Epithelial cell of proximal tubule (primary cell): Measurements from ENCODE around the gene FAM229B. TPM values are rescaled to one million over a fixed set of nuclear protein-coding genes. Genes with fewer than 3 reads are reported as not detected.
"Not testable (repeated sequence)": the region's sequence is repeated elsewhere in the genome, so short reads cannot be mapped to it uniquely, and the experiment has no call there.

Experiments
- DNase-seq: peaks from one replicate; pipeline ENCODE4 v3.0.0-alpha.2; 2011; ENCODE audit warnings: low read depth
- H3K4me3 ChIP-seq: 2 replicates; pipeline ENCODE4 v1.5.1; 2011; ENCODE audit warnings: low read depth, mild to moderate bottlenecking, low read length
- total RNA-seq: library from RNA; depleted of rRNA; stranded (reverse); fragments of >200 nt; gene quantifications from 2 replicates; pipeline ENCODE4 v1.2.3, GENCODE V29; 2015
- TF ChIP-seq, protein P1 (sequence below): conservative IDR thresholded peaks from 2 replicates; pipeline ENCODE4 v1.5.1; 2012; ENCODE audit warnings: low read depth, mild to moderate bottlenecking, low read length

FAM229B gene
- total RNA-seq, 1 donor from 2014 or later, result 11.6 TPM

DNA sequence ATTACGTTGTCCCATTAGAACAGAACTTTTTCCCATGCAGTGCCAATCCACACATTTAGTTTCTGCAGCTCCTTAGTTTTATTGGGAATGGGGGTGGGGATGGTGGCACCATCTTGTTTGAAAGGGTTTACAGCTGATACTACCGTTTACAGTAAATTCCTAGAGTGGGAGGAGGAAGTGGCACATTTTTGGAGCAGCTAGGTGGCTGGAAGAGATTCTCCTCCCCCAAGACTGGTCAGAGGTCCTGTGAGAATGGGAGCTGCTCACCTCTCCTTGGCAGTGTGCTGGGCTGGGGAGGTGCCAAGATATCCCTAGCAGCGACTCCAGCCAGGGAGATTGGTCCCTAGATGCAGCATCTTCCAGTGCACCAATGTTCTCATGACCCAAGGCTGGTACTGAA lies 45.9 kb upstream of the FAM229B start:
- H3K4me3 ChIP-seq, result no peak overlapping the region

DNA sequence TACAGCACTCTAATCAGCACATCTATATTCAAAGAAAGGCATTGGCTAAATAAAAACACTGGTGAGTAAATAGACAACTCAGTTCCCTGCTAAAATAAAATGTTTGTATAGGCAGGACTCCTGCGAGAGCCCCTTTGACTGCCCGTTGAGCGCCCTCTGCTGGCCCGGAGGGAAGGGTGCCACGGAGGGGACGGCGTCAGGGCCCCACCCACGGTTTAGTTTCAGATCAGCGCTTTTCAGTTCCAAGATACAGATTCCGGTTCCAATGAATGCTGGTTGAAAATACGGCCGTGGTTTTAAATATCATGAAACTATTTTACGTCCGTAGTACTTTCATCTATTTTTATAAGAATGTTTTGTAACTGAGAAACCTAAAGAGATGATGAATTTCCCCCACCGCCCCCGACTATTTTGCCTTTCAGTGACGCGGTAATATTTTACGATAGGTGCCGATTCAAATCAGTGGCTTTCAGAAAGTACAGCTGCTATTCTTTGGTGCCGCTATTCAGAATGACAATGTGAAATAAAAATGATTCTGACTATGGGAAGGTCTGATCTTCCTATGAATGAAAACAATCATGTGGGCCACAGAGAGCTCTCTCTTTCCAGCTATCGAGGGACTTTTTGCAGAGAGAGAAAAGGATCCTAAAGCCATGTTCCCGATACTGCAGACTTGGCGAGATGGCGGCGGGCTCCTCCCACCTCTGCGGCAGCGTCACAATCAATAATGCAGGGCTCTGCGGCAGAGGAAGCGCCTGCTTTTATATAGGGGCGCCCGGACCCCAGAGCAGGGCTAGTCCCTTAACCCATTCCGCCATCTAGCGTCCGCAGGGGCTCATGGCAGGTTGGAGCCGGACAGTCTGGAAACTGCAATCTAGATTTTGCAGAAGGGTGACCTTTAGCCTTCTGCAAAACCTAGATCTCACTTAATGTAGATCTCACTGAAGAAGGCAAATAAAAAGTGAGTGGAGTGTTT lies 44.1 kb upstream of the FAM229B start:
- no peak for DNase-seq
- TF ChIP-seq, protein P1, sequence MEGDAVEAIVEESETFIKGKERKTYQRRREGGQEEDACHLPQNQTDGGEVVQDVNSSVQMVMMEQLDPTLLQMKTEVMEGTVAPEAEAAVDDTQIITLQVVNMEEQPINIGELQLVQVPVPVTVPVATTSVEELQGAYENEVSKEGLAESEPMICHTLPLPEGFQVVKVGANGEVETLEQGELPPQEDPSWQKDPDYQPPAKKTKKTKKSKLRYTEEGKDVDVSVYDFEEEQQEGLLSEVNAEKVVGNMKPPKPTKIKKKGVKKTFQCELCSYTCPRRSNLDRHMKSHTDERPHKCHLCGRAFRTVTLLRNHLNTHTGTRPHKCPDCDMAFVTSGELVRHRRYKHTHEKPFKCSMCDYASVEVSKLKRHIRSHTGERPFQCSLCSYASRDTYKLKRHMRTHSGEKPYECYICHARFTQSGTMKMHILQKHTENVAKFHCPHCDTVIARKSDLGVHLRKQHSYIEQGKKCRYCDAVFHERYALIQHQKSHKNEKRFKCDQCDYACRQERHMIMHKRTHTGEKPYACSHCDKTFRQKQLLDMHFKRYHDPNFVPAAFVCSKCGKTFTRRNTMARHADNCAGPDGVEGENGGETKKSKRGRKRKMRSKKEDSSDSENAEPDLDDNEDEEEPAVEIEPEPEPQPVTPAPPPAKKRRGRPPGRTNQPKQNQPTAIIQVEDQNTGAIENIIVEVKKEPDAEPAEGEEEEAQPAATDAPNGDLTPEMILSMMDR, result peak; percentile 98
- H3K4me3 ChIP-seq, result peak overlapping the region; percentile 72

More for the DNA sequence above, 45.9 kb upstream of the FAM229B start:
- DNase-seq, result no peak
- TF ChIP-seq, protein P1, result no peak

DNA sequence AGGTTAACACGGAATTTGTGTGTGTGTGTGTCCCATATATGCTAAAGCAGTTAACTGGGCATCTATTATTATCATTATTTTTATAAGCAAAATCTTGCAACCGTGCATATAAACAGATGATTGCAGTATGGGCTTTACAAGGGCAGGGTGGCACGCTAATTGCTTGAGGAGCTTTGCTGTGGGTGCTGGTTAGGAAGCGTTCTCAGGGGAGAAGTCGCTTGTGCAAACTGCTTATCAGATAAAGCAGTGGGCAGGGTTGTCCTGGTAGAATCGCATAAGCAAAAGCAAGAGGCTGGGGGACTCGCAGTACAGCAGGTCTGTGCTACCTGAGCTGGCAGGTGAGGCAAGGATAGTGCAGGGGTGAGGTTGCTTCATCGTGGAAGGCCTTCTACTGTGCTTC lies 43.2 kb upstream of the FAM229B start:
- no peak overlapping the region for H3K4me3 ChIP-seq
- no peak for DNase-seq
- TF ChIP-seq, protein P1, result no peak

DNA sequence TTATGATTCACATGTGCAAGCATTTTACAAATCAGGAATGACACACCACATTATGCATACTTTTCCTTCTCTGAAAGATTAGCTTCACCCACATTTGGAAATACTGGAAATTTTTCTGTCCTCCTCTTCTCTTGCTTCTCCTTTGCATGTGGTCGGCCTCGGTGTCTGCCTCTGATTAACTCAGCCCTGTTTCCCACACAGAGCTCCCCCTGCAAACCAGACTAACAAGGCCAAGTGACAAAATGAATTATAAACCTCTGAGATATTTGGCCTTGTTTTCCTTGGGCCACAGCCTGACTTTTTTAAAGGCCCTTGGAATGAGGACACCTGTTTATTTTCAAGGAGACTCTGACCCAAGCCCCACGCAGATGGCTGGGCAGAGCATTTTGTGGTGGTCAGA lies 42.5 kb upstream of the FAM229B start:
- TF ChIP-seq, protein P1, result peak; percentile 1
- no peak overlapping the region for H3K4me3 ChIP-seq
- no peak for DNase-seq

DNA sequence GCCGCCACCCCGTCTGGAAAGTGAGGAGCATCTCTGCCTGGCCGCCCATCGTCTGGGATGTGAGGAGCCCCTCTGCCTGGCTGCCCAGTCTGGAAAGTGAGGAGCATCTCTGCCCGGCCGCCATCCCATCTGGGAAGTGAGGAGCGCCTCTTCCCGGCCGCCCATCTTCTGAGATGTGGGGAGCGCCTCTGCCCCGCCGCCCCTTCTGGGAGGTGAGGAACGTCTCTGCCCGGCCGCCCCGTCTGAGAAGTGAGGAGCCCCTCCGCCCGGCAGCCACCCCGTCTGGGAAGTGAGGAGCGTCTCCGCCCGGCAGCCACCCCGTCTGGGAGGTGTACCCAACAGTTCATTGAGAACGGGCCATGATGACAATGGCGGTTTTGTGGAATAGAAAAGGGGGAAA lies 39.9 kb upstream of the FAM229B start:
- not testable (repeated sequence) for DNase-seq, H3K4me3 ChIP-seq

DNA sequence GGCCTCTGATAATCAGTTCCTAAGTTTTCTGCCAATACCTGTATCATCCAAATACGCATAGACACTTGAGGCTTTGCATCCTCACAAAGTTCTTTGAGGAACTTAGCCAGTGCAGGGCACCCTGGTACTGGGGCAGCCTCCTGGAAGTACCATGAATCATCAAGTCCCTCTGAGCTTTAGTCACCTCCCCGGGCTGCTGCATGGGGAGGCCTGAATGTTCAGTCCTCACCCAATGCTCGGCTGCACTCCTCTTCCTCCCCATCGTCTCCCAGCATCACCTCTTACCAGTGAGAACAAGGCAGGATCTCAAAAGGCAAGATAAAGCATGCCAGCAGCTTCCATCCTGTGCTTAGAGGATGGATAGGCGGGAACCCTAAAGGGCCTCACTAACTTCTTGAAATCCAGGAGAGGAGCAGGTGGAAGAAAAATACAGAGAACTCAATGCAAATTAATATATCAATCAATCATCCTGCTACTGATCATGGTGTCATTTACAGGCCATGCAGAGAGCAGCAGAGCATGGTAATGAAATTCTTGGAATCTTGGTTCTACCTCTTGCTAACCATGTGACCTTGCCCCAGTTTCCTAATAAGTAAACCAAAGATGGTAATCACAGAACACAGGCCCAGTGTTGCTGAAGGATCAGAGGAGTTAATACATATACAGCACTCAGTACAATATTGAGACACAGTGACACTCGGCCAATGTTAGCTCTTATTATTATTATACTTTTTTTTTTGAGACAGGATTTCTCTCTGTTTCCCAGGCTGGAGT lies 38.2 kb upstream of the FAM229B start:
- no peak overlapping the region for H3K4me3 ChIP-seq
- DNase-seq, result peak; percentile 82
- TF ChIP-seq, protein P1, result no peak

DNA sequence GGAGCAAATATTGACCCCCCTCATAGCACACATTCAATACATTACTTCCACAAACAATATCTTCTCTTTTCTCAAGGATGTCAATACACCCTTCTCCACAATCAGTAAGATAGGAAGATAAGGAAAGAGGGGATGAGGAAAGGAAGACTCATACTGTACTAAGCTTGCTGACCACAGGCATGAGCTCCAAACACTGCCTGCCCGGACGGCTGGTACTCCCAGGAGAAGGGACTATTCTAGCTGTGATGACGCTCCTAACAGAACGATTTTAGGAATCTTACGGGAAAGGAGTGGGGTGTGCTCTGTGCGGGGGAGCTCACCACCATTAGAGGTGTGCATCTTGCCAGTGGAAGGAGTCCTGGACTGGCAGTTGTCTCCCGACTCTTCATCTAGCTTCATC lies 37.4 kb upstream of the FAM229B start:
- no peak for DNase-seq
- no peak overlapping the region for H3K4me3 ChIP-seq
- TF ChIP-seq, protein P1, result no peak
